Measurements from ENCODE around the gene PHLPP1. TPM values are rescaled to one million over a fixed set of nuclear protein-coding genes. Genes with fewer than 3 reads are reported as not detected.

Gene PHLPP1
- total RNA-seq, 3 donors from 2014 or later = 4.0 to 6.7 (median 4.3) TPM

DNA sequence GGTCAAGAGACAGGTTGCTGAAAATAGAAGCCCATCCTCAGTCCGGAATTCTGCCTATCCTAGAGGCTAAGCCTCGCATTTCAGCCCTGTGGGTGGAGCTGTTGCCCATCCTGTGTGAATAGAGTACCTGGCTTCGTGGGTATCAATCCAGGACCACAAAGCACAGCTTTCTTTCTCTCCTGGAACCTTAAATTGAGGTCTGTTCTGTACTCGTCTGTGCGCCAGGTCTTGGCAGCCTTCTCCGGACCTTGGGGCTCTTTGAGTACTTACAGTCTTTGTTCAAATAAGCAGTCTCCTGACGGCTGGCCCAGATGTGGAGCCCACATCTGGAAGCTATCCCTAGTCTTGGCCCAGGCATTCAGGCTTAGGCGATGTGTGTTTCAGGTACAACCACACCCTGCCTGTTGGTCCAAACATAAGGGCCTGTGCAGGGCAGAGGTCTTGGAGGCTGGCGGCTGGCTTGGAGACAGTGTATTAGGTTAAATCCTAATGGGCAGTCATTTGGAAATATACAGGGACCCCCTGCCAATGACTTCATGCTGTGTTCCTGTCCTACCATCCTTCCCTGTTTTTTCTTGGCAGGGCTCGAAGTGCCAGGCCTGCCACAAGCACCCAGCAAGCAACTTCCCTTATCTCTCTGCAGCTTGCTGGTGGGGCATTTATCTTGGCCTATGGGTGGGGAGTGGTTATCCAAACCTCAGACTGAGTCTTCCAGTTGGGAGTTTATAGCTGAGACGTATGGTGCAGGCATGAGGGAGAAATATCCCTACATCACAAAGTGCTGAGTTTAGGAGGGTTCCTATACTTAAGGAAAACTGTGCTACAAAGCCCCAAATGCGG, 310.1 kb downstream of the PHLPP1 start:
- Mint-ChIP-seq H3K4me3 (no peak overlapping the region), H3K36me3 (ENCODE audit: insufficient read depth) (no peaks in the 10 kb centered on the region), H3K9me3 (no peaks in the 10 kb centered on the region), H3K4me1 (ENCODE audit: low read depth) (no peaks in the 10 kb centered on the region), H3K27me3 (ENCODE audit: low read depth) (no peaks in the 10 kb centered on the region)
- no peak for ATAC-seq
- DNase-seq = no peak

DNA sequence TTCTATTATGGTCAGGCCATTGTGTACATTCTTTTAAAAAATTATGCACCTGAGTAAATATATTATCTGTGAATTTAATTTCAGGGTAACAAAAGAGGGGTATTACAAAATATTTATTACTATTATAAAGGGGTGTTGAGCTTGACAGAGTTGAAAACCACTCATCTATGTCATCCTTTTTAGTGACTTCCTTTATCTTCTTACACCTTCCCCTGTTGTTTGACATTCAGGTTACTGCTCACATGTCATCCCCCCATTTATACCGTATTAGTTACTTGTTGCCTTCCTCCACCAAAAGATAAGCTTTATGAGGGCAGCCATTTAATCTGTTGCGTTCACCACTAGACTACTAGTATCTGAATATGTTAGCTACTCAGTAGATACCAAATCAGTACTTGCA, 313.0 kb downstream of the PHLPP1 start:
- DNase-seq (no peak), ATAC-seq (no peak)
- no peaks in the 10 kb centered on the region for H3K36me3 Mint-ChIP-seq (ENCODE audit: insufficient read depth)
- H3K4me1 Mint-ChIP-seq (ENCODE audit: low read depth) = no peaks in the 10 kb centered on the region
- H3K27me3 Mint-ChIP-seq (ENCODE audit: low read depth) = peaks cover 2% of the 10 kb centered on the region
- no peaks in the 10 kb centered on the region for H3K9me3 Mint-ChIP-seq
- no peak overlapping the region for H3K4me3 Mint-ChIP-seq

Other genes starting within 250 kb of the PHLPP1 start
- gene ZCCHC2, start 192.5 kb upstream of the PHLPP1 start, total RNA-seq = 10 to 100 TPM; 31.9 to 39.5 (median 35.7) TPM

Measured in activated T-cell treated with anti-CD3 and anti-CD28 coated beads, Interleukin-2, amount 50 U/mL, for 4 hours (primary cell).